K562 (cell line): Measurements from ENCODE around the gene PIK3CG. TPM values are rescaled to one million over a fixed set of nuclear protein-coding genes. Genes with fewer than 3 reads are reported as not detected.

Source experiments
- DDX20 ChIP-seq: fragments of 450-650 bp; IDR thresholded peaks from 2 replicates; pipeline ENCODE4 v1.6.1; 2016; ENCODE audit warnings: missing genetic modification characterization, low read depth, mild to moderate bottlenecking, missing compliant biosample characterization, moderate library complexity
- HOXB6 ChIP-seq: fragments of 250-450 bp; sonication (Bioruptor Pico); IDR thresholded peaks from 2 replicates; pipeline ENCODE4 v1.5.1; 2022; ENCODE audit warnings: mild to moderate bottlenecking, borderline replicate concordance
- PYGO2 ChIP-seq: fragments of 450-650 bp; IDR thresholded peaks from 2 replicates; pipeline ENCODE4 v1.6.1; 2016; ENCODE audit warnings: mild to moderate bottlenecking, missing genetic modification characterization, moderate library complexity, missing compliant biosample characterization
- ZNF347 ChIP-seq: fragments of 450-650 bp; formaldehyde crosslinking; IDR thresholded peaks from 2 replicates; pipeline ENCODE4 v1.4.0; 2020; ENCODE audit warnings: low read depth, mild to moderate bottlenecking, moderate library complexity
- polyA plus RNA-seq, 8 experiments: library from polyadenylated mRNA; depleted of rRNA in 4 of 8; stranded (reverse) in 5 of 8; unstranded in 3 of 8; fragments of >200 nt; fragmentation: Nextera tagmentation in 2 of 8; fragmentation: Illumina TruSeq in 1 of 8; extraction: Ambion mirVana in 2 of 8; extraction: Trizol in 1 of 8; gene quantifications; 2 replicates each; pipeline versions ENCODE4 v1.2.1 to v1.2.3, GENCODE V29; 2011 to 2014; ENCODE audit warnings: inconsistent platforms in 1 of 8, missing spikeins in 1 of 8
- total RNA-seq, 7 experiments: library from RNA; depleted of rRNA in 6 of 7; stranded (reverse); fragments of >200 nt in 6 of 7; fragmentation: Illumina TruSeq in 2 of 7; extraction: Trizol in 2 of 7; gene quantifications; 2 replicates each; pipeline versions ENCODE4 v1.2.1 to v1.2.3, GENCODE V29; 2011 to 2021; ENCODE audit warnings: low replicate concordance in 1 of 7
- TF ChIP-seq, protein P1 (sequence below): fragments of 450-650 bp; IDR thresholded peaks from 2 replicates; pipeline ENCODE4 v1.6.1; 2016; ENCODE audit warnings: low read depth
- TF ChIP-seq, protein P2 (sequence below): fragments of 200-800 bp; sonication (Bioruptor generic); IDR thresholded peaks from 2 replicates; pipeline ENCODE4 v1.6.1; 2017; ENCODE audit warnings: missing genetic modification characterization, missing compliant biosample characterization
- TF ChIP-seq, protein P3 (sequence below): sonication (generic); formaldehyde crosslinking; IDR thresholded peaks from 2 replicates; pipeline ENCODE4 v1.8.1; 2023; ENCODE audit warnings: mild to moderate bottlenecking, missing genetic modification reagents
- TF ChIP-seq, protein P4 (sequence below): fragments of 450-650 bp; IDR thresholded peaks from 2 replicates; pipeline ENCODE4 v1.6.1; 2017; ENCODE audit warnings: mild to moderate bottlenecking, moderate library complexity
- TF ChIP-seq, protein P5 (sequence below): fragments of 450-650 bp; IDR thresholded peaks from 2 replicates; pipeline ENCODE4 v1.6.1; 2016; ENCODE audit warnings: borderline replicate concordance

Gene PIK3CG
- total and polyA plus RNA-seq, 9 of the 15 experiments (the other 6 are each of a cell fraction or from before 2014, with no cell fraction given) = 5.3 to 42.5 (median 29.0) TPM

DNA sequence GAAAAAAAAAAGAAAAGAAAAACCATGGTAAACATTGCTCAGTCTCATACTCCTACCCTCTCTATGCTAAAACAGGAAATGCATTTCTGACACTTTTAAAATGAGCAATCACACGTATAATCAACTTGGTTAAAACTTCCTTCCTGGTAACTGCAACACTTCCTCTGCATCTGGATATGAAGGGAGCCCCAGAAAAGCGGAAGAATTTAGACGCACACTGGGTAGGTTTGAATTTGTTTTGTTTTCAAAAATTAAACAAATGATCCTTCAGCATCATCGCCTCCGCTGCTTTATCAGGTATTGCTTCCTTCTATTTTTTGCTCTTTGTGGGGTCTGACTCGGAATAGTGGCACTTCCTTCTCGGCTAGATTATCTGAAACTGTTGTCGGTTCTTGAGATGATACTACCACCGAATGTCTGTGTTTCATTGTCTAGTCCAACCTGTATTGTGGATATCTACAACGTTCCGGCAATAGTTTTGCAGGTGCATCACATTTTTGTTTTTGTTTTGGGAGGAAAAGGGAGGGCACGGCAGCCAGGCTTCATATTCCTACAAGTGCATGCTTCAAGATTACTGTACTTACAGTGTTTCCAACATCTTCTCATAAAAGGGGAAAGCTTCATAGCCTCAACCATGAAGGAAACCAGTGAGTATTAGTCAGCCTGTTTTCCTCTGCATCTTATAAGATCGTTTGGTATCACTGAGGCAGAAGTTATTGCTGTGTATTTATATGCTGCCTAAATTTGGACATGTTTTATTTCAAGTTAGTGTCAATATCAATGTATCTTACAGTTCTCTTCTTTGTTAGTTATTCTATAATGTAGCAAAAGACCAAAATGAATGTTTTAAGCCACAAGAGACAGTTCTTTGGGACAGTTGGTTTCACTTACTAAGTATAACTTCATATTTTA is at the start of gene PIK3CG (continued):
- TF ChIP-seq, protein P1, sequence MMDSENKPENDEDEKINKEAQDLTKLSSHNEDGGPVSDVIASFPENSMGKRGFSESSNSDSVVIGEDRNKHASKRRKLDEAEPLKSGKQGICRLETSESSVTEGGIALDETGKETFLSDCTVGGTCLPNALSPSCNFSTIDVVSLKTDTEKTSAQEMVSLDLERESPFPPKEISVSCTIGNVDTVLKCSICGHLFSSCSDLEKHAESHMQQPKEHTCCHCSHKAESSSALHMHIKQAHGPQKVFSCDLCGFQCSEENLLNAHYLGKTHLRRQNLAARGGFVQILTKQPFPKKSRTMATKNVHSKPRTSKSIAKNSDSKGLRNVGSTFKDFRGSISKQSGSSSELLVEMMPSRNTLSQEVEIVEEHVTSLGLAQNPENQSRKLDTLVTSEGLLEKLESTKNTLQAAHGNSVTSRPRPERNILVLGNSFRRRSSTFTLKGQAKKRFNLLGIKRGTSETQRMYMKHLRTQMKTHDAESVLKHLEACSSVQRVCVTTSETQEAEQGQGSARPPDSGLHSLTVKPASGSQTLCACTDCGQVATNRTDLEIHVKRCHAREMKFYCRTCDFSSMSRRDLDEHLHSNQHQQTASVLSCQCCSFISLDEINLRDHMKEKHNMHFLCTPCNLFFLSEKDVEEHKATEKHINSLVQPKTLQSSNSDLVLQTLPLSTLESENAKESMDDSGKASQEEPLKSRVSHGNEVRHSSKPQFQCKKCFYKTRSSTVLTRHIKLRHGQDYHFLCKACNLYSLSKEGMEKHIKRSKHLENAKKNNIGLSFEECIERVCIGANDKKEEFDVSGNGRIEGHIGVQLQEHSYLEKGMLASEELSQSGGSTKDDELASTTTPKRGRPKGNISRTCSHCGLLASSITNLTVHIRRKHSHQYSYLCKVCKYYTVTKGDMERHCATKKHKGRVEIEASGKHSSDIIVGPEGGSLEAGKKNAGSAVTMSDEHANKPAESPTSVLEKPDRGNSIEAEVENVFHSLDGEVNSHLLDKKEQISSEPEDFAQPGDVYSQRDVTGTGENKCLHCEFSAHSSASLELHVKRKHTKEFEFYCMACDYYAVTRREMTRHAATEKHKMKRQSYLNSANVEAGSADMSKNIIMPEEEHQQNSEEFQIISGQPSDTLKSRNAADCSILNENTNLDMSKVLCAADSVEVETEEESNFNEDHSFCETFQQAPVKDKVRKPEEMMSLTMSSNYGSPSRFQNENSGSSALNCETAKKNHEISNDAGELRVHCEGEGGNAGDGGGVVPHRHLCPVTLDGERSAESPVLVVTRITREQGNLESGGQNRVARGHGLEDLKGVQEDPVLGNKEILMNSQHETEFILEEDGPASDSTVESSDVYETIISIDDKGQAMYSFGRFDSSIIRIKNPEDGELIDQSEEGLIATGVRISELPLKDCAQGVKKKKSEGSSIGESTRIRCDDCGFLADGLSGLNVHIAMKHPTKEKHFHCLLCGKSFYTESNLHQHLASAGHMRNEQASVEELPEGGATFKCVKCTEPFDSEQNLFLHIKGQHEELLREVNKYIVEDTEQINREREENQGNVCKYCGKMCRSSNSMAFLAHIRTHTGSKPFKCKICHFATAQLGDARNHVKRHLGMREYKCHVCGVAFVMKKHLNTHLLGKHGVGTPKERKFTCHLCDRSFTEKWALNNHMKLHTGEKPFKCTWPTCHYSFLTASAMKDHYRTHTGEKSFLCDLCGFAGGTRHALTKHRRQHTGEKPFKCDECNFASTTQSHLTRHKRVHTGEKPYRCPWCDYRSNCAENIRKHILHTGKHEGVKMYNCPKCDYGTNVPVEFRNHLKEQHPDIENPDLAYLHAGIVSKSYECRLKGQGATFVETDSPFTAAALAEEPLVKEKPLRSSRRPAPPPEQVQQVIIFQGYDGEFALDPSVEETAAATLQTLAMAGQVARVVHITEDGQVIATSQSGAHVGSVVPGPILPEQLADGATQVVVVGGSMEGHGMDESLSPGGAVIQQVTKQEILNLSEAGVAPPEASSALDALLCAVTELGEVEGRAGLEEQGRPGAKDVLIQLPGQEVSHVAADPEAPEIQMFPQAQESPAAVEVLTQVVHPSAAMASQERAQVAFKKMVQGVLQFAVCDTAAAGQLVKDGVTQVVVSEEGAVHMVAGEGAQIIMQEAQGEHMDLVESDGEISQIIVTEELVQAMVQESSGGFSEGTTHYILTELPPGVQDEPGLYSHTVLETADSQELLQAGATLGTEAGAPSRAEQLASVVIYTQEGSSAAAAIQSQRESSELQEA = no peak
- TF ChIP-seq, protein P2, sequence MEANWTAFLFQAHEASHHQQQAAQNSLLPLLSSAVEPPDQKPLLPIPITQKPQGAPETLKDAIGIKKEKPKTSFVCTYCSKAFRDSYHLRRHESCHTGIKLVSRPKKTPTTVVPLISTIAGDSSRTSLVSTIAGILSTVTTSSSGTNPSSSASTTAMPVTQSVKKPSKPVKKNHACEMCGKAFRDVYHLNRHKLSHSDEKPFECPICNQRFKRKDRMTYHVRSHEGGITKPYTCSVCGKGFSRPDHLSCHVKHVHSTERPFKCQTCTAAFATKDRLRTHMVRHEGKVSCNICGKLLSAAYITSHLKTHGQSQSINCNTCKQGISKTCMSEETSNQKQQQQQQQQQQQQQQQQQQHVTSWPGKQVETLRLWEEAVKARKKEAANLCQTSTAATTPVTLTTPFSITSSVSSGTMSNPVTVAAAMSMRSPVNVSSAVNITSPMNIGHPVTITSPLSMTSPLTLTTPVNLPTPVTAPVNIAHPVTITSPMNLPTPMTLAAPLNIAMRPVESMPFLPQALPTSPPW (CRISPR knock-in tag) = no peak
- TF ChIP-seq, protein P3, sequence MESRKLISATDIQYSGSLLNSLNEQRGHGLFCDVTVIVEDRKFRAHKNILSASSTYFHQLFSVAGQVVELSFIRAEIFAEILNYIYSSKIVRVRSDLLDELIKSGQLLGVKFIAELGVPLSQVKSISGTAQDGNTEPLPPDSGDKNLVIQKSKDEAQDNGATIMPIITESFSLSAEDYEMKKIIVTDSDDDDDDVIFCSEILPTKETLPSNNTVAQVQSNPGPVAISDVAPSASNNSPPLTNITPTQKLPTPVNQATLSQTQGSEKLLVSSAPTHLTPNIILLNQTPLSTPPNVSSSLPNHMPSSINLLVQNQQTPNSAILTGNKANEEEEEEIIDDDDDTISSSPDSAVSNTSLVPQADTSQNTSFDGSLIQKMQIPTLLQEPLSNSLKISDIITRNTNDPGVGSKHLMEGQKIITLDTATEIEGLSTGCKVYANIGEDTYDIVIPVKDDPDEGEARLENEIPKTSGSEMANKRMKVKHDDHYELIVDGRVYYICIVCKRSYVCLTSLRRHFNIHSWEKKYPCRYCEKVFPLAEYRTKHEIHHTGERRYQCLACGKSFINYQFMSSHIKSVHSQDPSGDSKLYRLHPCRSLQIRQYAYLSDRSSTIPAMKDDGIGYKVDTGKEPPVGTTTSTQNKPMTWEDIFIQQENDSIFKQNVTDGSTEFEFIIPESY (CRISPR knock-in tag) = no peak
- no peak for TF ChIP-seq PYGO2 (tag)
- TF ChIP-seq, protein P4, sequence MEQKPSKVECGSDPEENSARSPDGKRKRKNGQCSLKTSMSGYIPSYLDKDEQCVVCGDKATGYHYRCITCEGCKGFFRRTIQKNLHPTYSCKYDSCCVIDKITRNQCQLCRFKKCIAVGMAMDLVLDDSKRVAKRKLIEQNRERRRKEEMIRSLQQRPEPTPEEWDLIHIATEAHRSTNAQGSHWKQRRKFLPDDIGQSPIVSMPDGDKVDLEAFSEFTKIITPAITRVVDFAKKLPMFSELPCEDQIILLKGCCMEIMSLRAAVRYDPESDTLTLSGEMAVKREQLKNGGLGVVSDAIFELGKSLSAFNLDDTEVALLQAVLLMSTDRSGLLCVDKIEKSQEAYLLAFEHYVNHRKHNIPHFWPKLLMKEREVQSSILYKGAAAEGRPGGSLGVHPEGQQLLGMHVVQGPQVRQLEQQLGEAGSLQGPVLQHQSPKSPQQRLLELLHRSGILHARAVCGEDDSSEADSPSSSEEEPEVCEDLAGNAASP = no peak
- no peak for TF ChIP-seq ZNF347 (CRISPR knock-in tag)
- TF ChIP-seq DDX20 (tag) = no peak
- TF ChIP-seq, protein P5, sequence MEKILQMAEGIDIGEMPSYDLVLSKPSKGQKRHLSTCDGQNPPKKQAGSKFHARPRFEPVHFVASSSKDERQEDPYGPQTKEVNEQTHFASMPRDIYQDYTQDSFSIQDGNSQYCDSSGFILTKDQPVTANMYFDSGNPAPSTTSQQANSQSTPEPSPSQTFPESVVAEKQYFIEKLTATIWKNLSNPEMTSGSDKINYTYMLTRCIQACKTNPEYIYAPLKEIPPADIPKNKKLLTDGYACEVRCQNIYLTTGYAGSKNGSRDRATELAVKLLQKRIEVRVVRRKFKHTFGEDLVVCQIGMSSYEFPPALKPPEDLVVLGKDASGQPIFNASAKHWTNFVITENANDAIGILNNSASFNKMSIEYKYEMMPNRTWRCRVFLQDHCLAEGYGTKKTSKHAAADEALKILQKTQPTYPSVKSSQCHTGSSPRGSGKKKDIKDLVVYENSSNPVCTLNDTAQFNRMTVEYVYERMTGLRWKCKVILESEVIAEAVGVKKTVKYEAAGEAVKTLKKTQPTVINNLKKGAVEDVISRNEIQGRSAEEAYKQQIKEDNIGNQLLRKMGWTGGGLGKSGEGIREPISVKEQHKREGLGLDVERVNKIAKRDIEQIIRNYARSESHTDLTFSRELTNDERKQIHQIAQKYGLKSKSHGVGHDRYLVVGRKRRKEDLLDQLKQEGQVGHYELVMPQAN = 0 out of 2 replicates have a peak, but pooled peaks have one; percentile 43
- no peak for TF ChIP-seq HOXB6 (CRISPR knock-in tag)
